Myocyte (in vitro differentiated cells): Measurements from ENCODE around the gene HUNK. TPM values are rescaled to one million over a fixed set of nuclear protein-coding genes. Genes with fewer than 3 reads are reported as not detected.

Source experiments
- DNase-seq: peaks from one replicate; pipeline ENCODE4 v3.0.0-alpha.2; 2012; ENCODE audit warnings: low read depth
- total RNA-seq: library from RNA; depleted of rRNA; stranded (reverse); fragments of >200 nt; gene quantifications from 2 replicates; pipeline ENCODE4 v1.2.3, GENCODE V29; 2014

HUNK gene
- total RNA-seq, 1 donor from 2014 or later, result not detected

GRCh38 chr21:31895077-31895835, 22.4 kb downstream of the HUNK start:
- DNase-seq, result no peak

- DNase-seq, result no peak
These were observed 23.2 kb downstream of the HUNK start for GRCh38 chr21:31896019-31896418.

- DNase-seq, result no peak
These were observed 24.5 kb downstream of the HUNK start for GRCh38 chr21:31897311-31897710.

GRCh38 chr21:31898933-31899630, 26.3 kb downstream of the HUNK start:
- no peak for DNase-seq

GRCh38 chr21:31900121-31900895, 27.5 kb downstream of the HUNK start:
- no peak for DNase-seq

- DNase-seq, result no peak
These were observed 28.5 kb downstream of the HUNK start for GRCh38 chr21:31901315-31901714.

GRCh38 chr21:31902438-31902837, 29.6 kb downstream of the HUNK start:
- no peak for DNase-seq

GRCh38 chr21:31903896-31904295, 31.1 kb downstream of the HUNK start:
- no peak for DNase-seq

GRCh38 chr21:31905503-31906451, 33.0 kb downstream of the HUNK start:
- no peak for DNase-seq

- DNase-seq, result no peak
These were observed 35.5 kb downstream of the HUNK start for GRCh38 chr21:31908106-31909031.

- no peak for DNase-seq
These were observed 36.6 kb downstream of the HUNK start for GRCh38 chr21:31909153-31910073.

GRCh38 chr21:31910074-31910470, 37.3 kb downstream of the HUNK start:
- no peak for DNase-seq

GRCh38 chr21:31911138-31911907, 38.5 kb downstream of the HUNK start:
- DNase-seq, result no peak

GRCh38 chr21:31912501-31912900, 39.7 kb downstream of the HUNK start:
- DNase-seq, result no peak

GRCh38 chr21:31913182-31913608, 40.4 kb downstream of the HUNK start:
- DNase-seq, result no peak

GRCh38 chr21:31914472-31914871, 41.7 kb downstream of the HUNK start:
- DNase-seq, result no peak

- DNase-seq, result no peak
These were observed 42.7 kb downstream of the HUNK start for GRCh38 chr21:31915566-31915965.

GRCh38 chr21:31917108-31917507, 44.3 kb downstream of the HUNK start:
- DNase-seq, result no peak
